Coronary artery (tissue), 2 donors: ENCODE results near the gene CABP4.

Experiments
- DNase-seq: peaks from one replicate; pipeline ENCODE4 v3.0.0-alpha.2; 2017; ENCODE audit warnings: low spot score
- H3K27ac ChIP-seq, 2 donors: fragments of 200-600 bp; sonication (generic); one replicate each; pipeline ENCODE4 v1.5.1; 2016 to 2019
- H3K4me3 ChIP-seq: fragments of 200-600 bp; sonication (generic); 2 replicates; pipeline ENCODE4 v1.5.1; 2016; ENCODE audit warnings: mild to moderate bottlenecking, moderate library complexity
- TF ChIP-seq, protein P1 (sequence below): fragments of 200-600 bp; sonication (generic); IDR thresholded peaks from one replicate; pipeline ENCODE4 v1.5.1; 2019; ENCODE audit warnings: antibody characterized with exemption

Gene CABP4

DNA sequence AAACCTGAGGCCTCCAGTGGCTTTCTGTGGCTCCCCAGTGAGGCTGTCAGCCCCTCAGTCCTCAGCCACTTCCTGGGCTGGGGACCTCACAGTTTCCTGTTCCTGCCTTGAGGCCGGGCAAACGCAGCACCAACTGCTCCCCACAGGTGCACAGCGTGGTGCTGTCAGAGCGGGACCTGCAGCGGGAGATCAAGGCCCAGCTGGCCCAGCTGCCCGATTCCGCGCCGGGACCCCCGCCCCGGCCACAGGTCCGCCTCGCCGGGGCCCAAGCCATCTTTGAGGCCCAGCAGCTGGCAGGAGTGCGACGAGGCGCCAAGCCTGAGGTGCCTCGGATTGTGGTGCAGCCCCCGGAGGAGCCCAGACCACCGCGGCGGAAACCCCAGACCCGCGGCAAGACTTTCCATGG lies 45.9 kb upstream of the CABP4 start:
- Histone ChIP-seq H3K4me3 (no peak overlapping the region), H3K27ac (no peak overlapping the region)
- no peak for DNase-seq
- TF ChIP-seq, protein P1, sequence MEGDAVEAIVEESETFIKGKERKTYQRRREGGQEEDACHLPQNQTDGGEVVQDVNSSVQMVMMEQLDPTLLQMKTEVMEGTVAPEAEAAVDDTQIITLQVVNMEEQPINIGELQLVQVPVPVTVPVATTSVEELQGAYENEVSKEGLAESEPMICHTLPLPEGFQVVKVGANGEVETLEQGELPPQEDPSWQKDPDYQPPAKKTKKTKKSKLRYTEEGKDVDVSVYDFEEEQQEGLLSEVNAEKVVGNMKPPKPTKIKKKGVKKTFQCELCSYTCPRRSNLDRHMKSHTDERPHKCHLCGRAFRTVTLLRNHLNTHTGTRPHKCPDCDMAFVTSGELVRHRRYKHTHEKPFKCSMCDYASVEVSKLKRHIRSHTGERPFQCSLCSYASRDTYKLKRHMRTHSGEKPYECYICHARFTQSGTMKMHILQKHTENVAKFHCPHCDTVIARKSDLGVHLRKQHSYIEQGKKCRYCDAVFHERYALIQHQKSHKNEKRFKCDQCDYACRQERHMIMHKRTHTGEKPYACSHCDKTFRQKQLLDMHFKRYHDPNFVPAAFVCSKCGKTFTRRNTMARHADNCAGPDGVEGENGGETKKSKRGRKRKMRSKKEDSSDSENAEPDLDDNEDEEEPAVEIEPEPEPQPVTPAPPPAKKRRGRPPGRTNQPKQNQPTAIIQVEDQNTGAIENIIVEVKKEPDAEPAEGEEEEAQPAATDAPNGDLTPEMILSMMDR: no peak

DNA sequence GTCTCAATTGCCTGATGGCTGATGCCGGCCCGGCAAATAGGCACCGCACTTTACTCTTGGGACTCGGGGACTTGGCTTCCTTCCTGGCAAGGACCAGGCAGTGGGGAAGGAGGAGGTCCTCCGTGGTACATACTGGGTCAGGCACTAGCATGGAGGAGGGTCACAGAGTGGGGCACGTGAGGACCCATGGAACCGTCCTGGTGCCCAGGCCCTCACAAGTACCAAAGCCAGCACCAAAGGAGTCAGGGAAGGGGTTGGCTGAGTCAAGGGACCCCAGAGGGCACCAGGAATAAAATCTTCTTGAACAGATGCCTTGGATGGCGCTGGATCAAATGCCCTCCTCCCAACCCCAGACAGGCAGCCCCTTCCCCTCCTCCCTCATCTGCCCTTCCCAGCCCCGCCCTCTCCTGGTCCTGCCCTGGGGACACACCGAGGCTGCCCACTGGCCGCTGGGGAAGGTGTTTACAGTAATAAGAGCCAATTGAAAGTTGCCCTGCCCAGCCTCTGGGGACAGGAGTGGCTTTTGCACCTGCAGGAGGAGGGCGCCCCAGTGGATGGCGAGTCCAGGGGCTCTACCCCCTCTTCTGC lies 45.3 kb upstream of the CABP4 start:
- no peak for DNase-seq
- Histone ChIP-seq H3K27ac (no peak overlapping the region), H3K4me3 (no peak overlapping the region)
- TF ChIP-seq, protein P1: no peak

DNA sequence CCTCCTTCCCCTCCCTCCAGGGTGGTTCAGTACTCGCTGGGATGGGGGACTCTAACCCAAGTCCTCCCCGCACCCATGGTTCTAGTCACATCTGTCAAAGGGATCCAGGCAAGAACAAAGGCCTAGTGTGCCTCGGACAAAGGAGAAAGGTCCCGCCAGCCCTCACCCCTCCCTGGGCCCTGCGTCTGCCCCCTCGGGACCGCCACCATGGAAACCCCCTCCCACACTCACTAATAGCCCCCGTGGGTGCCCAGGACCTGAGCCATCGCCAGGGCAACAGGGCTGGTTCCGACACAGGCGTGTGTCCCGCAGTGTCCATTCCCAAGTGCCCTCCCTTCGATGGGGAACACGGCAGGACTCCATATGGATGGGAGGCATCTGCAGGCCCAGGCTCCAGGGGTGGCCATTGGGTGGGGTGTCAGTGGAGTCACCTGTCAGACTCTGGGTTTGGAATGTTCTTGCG lies 44.8 kb upstream of the CABP4 start:
- TF ChIP-seq, protein P1: no peak
- Histone ChIP-seq H3K27ac (no peak overlapping the region), H3K4me3 (no peak overlapping the region)
- no peak for DNase-seq

DNA sequence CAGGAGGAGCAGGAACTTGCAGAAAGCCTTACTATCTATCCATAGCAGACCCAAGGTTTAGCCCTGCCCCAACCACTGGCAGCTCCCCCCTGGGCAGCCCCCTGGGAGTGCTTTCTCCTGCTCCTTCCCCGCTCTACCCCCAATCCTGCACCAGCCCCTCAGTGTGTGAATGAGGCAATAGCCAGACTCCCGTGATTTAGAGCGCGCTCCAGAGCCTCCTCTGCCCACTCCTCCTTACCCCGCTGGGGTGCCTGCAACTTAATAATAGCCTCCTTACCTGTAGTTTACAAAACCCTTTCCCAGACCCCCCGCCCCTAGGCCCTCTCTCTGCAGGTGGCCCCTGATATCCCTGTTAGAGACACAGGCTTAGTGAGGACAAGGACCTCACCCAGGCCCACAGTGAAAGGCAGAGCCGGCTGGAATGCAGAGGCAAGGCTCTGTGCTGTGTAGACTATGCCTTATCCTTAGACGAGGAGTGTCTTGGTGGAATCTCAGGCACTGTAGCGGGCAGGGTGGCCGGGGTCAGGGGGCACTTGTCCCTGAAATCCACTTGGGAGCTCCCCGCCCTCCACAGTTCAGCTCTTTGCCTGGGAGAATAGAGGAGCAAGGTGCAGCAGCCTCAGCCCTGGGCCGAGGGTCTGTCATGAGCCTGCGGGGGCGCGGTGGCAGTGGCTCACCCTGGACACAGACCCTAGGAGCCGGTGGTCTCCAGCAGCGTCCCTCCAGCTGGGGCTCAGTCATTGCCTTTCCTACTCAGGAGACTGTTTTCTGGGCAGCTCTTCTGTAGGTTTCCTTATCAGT lies 44.0 kb upstream of the CABP4 start:
- no peak for DNase-seq
- H3K27ac ChIP-seq: no peak overlapping the region
- no peak overlapping the region for H3K4me3 ChIP-seq
- TF ChIP-seq, protein P1: no peak

DNA sequence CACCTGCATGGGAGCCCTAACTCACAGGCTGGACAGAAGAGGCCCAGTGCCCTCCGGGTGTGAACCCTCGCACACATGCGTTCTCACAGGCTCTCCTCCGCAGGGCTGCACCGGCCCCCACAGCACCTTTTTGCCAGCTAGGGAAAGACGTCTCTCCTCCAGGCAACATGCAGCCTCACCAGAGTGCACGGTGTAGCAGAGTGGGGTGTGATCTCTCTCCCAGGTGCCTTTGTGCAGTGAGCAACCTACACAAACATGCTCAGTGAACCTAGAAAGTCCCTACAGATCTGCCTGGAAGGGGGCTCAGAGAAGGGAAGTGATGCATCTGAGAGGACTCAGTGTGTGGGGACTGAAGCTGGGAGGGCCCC lies 43.4 kb upstream of the CABP4 start:
- DNase-seq: no peak
- Histone ChIP-seq H3K4me3 (no peak overlapping the region), H3K27ac (no peak overlapping the region)
- TF ChIP-seq, protein P1: no peak

DNA sequence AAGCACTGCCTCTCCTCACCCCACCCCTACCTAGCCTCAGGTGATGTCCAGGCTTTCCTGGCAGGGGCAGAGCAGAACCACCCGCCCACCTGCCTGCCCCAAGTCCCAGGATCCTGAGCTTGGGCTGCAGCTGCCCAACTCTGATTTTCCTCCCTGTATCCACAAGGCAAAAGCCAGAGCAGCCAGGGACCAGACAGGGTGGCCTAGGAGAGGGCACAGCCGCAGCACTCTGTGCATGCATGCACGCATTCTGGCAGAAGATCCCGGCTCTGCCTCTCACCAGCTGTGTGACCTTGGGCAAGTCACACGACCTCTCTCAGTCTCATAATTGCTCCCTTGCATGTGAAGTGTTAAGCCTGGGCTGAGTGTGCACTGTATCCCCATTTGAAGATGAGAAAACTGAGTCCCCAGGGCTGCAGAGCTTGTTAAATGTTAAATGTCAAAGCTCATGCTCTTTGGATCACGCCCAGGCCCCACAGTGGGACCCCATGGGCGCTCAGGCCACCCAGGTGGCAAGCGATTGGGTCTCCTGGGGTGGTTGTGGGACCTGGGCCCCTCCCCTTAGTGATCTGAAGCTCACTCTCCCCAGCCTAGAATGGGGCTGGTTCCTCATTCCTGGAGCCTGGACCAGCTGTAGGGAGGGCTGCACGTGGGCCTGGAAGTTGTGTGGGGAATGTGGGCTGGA lies 42.5 kb upstream of the CABP4 start:
- Histone ChIP-seq H3K27ac (no peak overlapping the region), H3K4me3 (no peak overlapping the region)
- DNase-seq: no peak
- TF ChIP-seq, protein P1: no peak
